Measurements from ENCODE around the gene CLDN17. TPM values are rescaled to one million over a fixed set of nuclear protein-coding genes. Genes with fewer than 3 reads are reported as not detected.

CLDN17 gene
- total and polyA plus RNA-seq, 2 of the 8 experiments (the other 6 are each of a cell fraction or from before 2014, with no cell fraction given): not detected

- no peak for FAIRE-seq
- POLR2A ChIA-PET (ENCODE audit: partially characterized antibody): no interaction called here
- no peak for TF ChIP-seq CTCF (IDR thresholded peaks at IDR 0.05; ENCODE audit: control extremely low read depth in 1 of 3, insufficient read depth in 1 of 3, low read depth in 1 of 3, low read length in 3 of 3)
- no peak for TF ChIP-seq EP300 (IDR thresholded peaks at IDR 0.05; ENCODE audit: borderline replicate concordance in 1 of 2, low read depth in 2 of 2, low read length in 2 of 2)
These were observed 19.6 kb upstream of the CLDN17 start for GRCh38 chr21:30186242-30186641.

More at GRCh38 chr21:30186242-30186641, 19.6 kb upstream of the CLDN17 start:
- H2BK120ac ChIP-seq (replicated peaks; ENCODE audit: low read depth, low read length): no peak overlapping the region
- no peak overlapping the region for H4K91ac ChIP-seq (replicated peaks; ENCODE audit: insufficient read length, low read length)
- H4K5ac ChIP-seq (ENCODE audit: insufficient read length, low read depth, low read length): no peak overlapping the region
- no peak overlapping the region for H2BK15ac ChIP-seq (ENCODE audit: low read length)
- no peak overlapping the region for H3K18ac ChIP-seq (ENCODE audit: extremely low read depth, low read length)
- no peak overlapping the region for H3K4me3 ChIP-seq (ENCODE audit: extremely low read depth in 1 of 4, insufficient read depth in 2 of 4, low read depth in 3 of 4, low read length in 4 of 4)
- H3K79me2 ChIP-seq (ENCODE audit: control insufficient read depth in 1 of 2, insufficient read depth in 2 of 2, low read length in 2 of 2): no peaks in the 10 kb centered on the region
- no peak overlapping the region for H3K4me2 ChIP-seq (ENCODE audit: insufficient read depth in 1 of 2, low read depth in 2 of 2, low read length in 2 of 2)
- no peak overlapping the region for H3K23ac ChIP-seq (ENCODE audit: insufficient read length)
- no peak overlapping the region for H2AFZ ChIP-seq (ENCODE audit: low read length)
- no peak overlapping the region for H3K9ac ChIP-seq (replicated peaks in 1 of 4; ENCODE audit: extremely low read depth in 1 of 4, low read depth in 3 of 4, low read length in 3 of 4)
- CTCF ChIA-PET (ENCODE audit: partially characterized antibody): interaction anchor here (1.0 kb wide), 1 partner anchor 10 kb away, joined by 3 read pairs; no protein-coding TSS in a partner anchor
- no peaks in the 10 kb centered on the region for H3K36me3 ChIP-seq (ENCODE audit: control insufficient read depth in 2 of 4, insufficient read depth in 4 of 4, low read length in 3 of 4)
- no peaks in the 10 kb centered on the region for H3K79me1 ChIP-seq (ENCODE audit: low read depth, low read length)
- no peak overlapping the region for H2BK20ac ChIP-seq (ENCODE audit: low read length)
- H3K27ac ChIP-seq (ENCODE audit: low read depth, low read length): no peak overlapping the region
- 89% methylated on average over 2 of the region's 2 CpGs; no CpG with 5 or more reads in 1 of the 2 experiments for WGBS, 2 experiments (ENCODE audit: extremely low coverage in 1 of 2, insufficient coverage in 1 of 2, insufficient read length in 1 of 2, insufficient replicate concordance in 2 of 2, low coverage in 1 of 2, low lambda C conversion rate in 2 of 2, missing lambda C conversion rate in 1 of 2)
- no peak overlapping the region for H4K8ac ChIP-seq (ENCODE audit: extremely low read depth, insufficient read depth, low read length)
- H3K14ac ChIP-seq (ENCODE audit: insufficient read length): no peak overlapping the region
- H2BK12ac ChIP-seq (ENCODE audit: low read depth, low read length): no peak overlapping the region
- no peak overlapping the region for H3K4ac ChIP-seq (replicated peaks; ENCODE audit: insufficient read length, low read depth, low read length)
- no peak overlapping the region for H2AK5ac ChIP-seq (ENCODE audit: low read depth, low read length)
- no peaks in the 10 kb centered on the region for H4K20me1 ChIP-seq (replicated peaks in 1 of 2; ENCODE audit: control insufficient read depth in 1 of 2, insufficient read depth in 2 of 2, low read length in 2 of 2)
- H3K23me2 ChIP-seq (ENCODE audit: low read depth, low read length): no peaks in the 10 kb centered on the region
- no peak overlapping the region for H2BK5ac ChIP-seq (ENCODE audit: low read depth, low read length)
- no peaks in the 10 kb centered on the region for H3K4me1 ChIP-seq (replicated peaks in 1 of 4; ENCODE audit: control insufficient read depth in 3 of 4, insufficient read depth in 4 of 4, low read length in 3 of 4)
- DNase-seq (ENCODE audit: low read depth in 1 of 2, low spot score in 2 of 2): no peak
- H3K27me3 ChIP-seq (replicated peaks in 1 of 4; ENCODE audit: control insufficient read depth in 3 of 4, extremely low read depth in 1 of 4, insufficient read depth in 3 of 4, low read length in 3 of 4): no peaks in the 10 kb centered on the region
- no peak overlapping the region for H3K56ac ChIP-seq (replicated peaks; ENCODE audit: insufficient read length, low read depth, low read length)
- no peaks in the 10 kb centered on the region for H3K9me3 ChIP-seq (ENCODE audit: insufficient read depth in 2 of 2, low read depth in 1 of 2, low read length in 1 of 2)
